Stimulated activated naive B cell treated with anti-CD40 and anti-IgM and Interleukin-4, amounts not matched to agents 10 μg/mL and 1 μg/mL and 100 μg/mL, for 72 hours (primary cell): ENCODE results near the gene TUNAR.

Experiments
- ATAC-seq, 2 donors: fragments of 150-1000 bp; cut with Tn5 transposase; replicated peaks; 2 replicates each; pipeline ENCODE4 v1.10.0; 2021; ENCODE audit warnings: moderate library complexity in 1 of 2
- DNase-seq: peaks from one replicate; pipeline ENCODE4 v3.0.0; 2021
- H3K27ac Mint-ChIP-seq: one replicate; pipeline ENCODE4 v1.8.0; 2022; ENCODE audit warnings: mild to moderate bottlenecking, mixed read lengths
- H3K27me3 Mint-ChIP-seq, 2 donors: one replicate each; pipeline ENCODE4 v1.8.0; 2022; ENCODE audit warnings: mixed read lengths in 2 of 2
- H3K36me3 Mint-ChIP-seq, 2 donors: one replicate each; pipeline ENCODE4 v1.8.0; 2022; ENCODE audit warnings: mixed read lengths in 2 of 2, mild to moderate bottlenecking in 1 of 2
- H3K4me1 Mint-ChIP-seq, 2 donors: one replicate each; pipeline ENCODE4 v1.8.0; 2022; ENCODE audit warnings: mixed read lengths in 2 of 2, mild to moderate bottlenecking in 1 of 2
- H3K4me3 Mint-ChIP-seq, 2 donors: one replicate each; pipeline ENCODE4 v1.8.0; 2022; ENCODE audit warnings: mild to moderate bottlenecking in 2 of 2, mixed read lengths in 2 of 2, moderate library complexity in 1 of 2
- H3K9me3 Mint-ChIP-seq, 2 donors: one replicate each; pipeline ENCODE4 v1.8.0; 2022; ENCODE audit warnings: mixed read lengths in 2 of 2, mild to moderate bottlenecking in 1 of 2

Gene TUNAR

DNA sequence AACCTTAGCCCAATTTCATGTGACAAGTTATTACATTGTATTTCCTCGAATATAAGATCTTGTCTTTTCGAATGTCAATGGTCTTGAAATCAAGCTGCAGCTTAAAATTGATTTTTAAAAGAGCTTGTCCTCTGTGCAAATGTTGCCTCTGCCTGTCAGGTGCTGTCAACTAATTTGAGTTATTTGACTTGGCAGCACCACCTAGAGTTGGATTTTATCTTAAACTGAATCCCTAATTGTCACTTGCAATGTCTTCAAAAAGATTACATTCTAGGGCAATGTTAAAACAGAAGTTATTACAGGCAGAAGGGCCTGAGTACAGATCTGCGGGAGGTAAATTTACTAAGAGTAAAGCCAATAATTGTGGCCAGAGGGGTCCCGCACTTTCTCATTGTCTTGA is 26.2 kb upstream of the TUNAR start:
- no peak overlapping the region for H3K4me3 Mint-ChIP-seq
- H3K9me3 Mint-ChIP-seq = peaks cover 0 to 4% of the 10 kb centered on the region in 2 donors
- ATAC-seq (no peak), DNase-seq (no peak)
- peaks cover 0 to 3% of the 10 kb centered on the region in 2 donors for H3K4me1 Mint-ChIP-seq
- H3K36me3 Mint-ChIP-seq = peaks cover 0 to 3% of the 10 kb centered on the region in 2 donors
- peaks cover 0 to 3% of the 10 kb centered on the region in 2 donors for H3K27me3 Mint-ChIP-seq
- no peak overlapping the region for H3K27ac Mint-ChIP-seq

DNA sequence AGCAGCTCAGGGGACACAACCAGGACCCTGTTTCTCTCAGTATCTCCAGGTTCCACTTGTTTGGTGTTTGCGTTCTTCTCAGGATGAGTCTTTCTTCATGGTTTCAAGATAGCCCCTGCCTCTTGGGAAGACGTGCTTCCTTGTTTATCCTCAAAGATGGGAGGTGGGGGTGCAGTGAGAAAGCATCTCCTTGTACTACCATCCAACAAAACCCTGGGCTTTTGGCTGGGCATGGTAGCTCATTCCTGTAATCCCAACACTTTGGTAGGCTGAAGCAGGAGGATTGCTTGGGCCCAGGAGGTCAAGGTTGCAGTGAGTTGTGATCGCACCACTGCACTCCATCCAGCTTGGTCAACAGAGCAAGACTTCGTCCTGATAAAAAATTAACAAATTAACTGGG is 21.0 kb upstream of the TUNAR start:
- Mint-ChIP-seq H3K36me3 (no peaks in the 10 kb centered on the region), H3K4me1 (no peaks in the 10 kb centered on the region), H3K27ac (no peak overlapping the region), H3K9me3 (peaks cover 0 to 3% of the 10 kb centered on the region in 2 donors), H3K27me3 (peaks cover 0 to 3% of the 10 kb centered on the region in 2 donors), H3K4me3 (no peak overlapping the region)
- ATAC-seq (no peak), DNase-seq (no peak)

DNA sequence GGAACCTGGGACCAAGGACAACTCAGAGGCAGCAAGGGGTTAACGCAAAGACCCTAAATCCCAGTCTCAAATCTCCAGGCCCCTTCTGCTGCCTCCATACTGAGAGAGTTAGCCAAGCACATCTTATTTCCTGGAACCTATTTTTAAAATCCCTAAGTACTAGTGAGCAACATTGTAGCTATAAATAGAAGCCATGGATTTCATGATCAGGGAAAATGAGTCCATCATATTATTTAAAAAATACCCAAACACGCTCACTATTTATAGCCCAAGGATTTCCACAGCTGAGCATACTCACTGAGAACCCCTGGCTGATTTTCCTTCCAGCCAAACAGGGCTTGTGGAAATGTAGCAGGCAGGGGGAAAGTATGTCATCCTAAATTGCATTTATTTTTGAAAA is 19.4 kb upstream of the TUNAR start:
- no peaks in the 10 kb centered on the region for H3K4me1 Mint-ChIP-seq
- H3K27ac Mint-ChIP-seq = no peak overlapping the region
- no peaks in the 10 kb centered on the region for H3K36me3 Mint-ChIP-seq
- no peaks in the 10 kb centered on the region for H3K9me3 Mint-ChIP-seq
- H3K4me3 Mint-ChIP-seq = no peak overlapping the region
- ATAC-seq (no peak), DNase-seq (no peak)
- H3K27me3 Mint-ChIP-seq = peaks cover 0 to 3% of the 10 kb centered on the region in 2 donors

DNA sequence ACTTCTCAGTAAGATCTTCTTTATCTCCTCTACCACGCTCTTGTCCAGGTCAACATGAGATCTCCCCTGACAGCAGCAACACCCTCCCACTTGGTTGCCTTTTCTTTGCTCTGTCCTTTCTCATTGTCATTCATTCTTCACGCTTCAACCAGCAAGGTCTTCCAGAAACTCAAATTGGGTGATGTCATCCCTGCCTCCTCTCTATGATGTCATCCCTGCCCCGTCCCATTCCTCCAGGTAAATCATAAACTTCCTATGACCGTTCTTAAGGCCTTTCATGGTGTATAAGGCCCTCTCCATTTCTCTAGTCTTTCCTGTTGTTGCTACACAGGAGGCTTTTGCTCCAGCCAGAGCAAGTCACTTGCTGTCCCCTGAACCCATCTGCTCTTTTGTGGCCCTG is 17.7 kb upstream of the TUNAR start:
- Mint-ChIP-seq H3K4me1 (no peaks in the 10 kb centered on the region), H3K36me3 (no peaks in the 10 kb centered on the region), H3K27ac (no peak overlapping the region), H3K9me3 (no peaks in the 10 kb centered on the region), H3K4me3 (no peak overlapping the region), H3K27me3 (peaks cover 0 to 3% of the 10 kb centered on the region in 2 donors)
- ATAC-seq (no peak), DNase-seq (no peak)

DNA sequence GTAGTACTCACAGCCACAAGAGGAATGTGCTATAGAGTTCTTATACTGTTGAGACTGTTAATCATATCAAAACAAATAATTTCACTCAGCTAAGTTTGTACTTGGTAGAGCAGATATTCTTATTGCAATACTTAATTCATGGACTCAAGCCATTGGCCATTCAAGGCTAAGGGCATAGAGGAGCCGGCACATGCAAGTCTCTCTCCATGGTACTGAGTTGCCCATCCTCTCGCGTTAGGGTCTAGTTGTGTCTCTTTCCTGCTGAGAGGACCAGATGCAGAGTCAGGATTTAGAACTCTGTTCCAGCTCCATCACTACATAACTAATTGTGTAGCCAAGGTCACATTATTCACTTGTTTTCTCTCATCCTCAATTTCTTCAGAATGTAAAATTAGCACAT is 14.4 kb upstream of the TUNAR start:
- H3K4me3 Mint-ChIP-seq = no peak overlapping the region
- peaks cover 1 to 9% of the 10 kb centered on the region in 2 donors for H3K9me3 Mint-ChIP-seq
- DNase-seq (no peak), ATAC-seq (no peak)
- no peaks in the 10 kb centered on the region for H3K4me1 Mint-ChIP-seq
- H3K27ac Mint-ChIP-seq = no peak overlapping the region
- H3K27me3 Mint-ChIP-seq = peaks cover 8 to 10% of the 10 kb centered on the region in 2 donors
- peaks cover 1 to 7% of the 10 kb centered on the region in 2 donors for H3K36me3 Mint-ChIP-seq

DNA sequence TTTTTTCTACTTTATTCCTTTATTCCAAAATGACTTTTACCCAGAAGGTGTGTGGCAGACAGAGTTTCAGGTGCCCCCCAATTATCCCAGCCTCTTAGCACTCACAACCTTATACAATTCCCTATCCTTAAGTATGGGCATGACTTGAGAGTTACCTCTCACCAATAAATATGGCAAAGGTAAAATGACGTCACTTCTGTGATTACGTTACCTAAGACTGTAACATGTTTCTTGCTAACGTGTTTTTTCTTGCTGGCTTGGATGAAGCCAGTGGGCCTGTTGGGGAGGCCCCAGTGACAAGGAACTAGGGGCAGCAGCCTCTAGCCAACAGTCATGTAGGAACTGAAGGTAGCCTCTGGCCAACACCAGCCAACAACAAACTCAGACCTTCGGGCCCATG is 13.3 kb upstream of the TUNAR start:
- H3K27me3 Mint-ChIP-seq = peaks cover 8 to 10% of the 10 kb centered on the region in 2 donors
- DNase-seq (no peak), ATAC-seq (no peak)
- H3K9me3 Mint-ChIP-seq = peaks cover 1 to 9% of the 10 kb centered on the region in 2 donors
- no peaks in the 10 kb centered on the region for H3K4me1 Mint-ChIP-seq
- H3K27ac Mint-ChIP-seq = no peak overlapping the region
- no peak overlapping the region for H3K4me3 Mint-ChIP-seq
- peaks cover 1 to 7% of the 10 kb centered on the region in 2 donors for H3K36me3 Mint-ChIP-seq

DNA sequence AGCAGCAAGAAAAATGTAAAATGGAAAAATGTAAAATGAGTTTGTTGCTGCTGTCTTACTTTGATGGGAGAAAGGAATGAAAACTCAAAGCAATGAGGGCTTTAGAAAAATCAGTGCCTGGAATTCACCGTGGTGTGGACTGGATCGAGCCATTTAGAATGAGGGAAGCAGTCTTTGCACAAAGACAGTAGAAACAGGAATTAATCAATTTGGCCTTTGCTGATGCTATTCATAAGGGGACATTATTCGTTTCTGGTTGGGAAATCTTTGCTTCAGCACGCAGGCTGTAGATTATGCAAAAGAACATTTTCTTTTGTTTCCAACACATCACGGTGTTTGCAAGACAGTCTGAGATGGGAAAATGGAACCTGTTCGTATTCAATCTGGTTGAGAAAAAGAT is 6.9 kb upstream of the TUNAR start:
- ATAC-seq = no peak
- H3K27me3 Mint-ChIP-seq = peaks cover 19 to 40% of the 10 kb centered on the region in 2 donors
- peaks cover 4 to 7% of the 10 kb centered on the region in 2 donors for H3K36me3 Mint-ChIP-seq
- peaks cover 5 to 9% of the 10 kb centered on the region in 2 donors for H3K9me3 Mint-ChIP-seq
- no peak for DNase-seq
- H3K27ac Mint-ChIP-seq = no peak overlapping the region
- no peaks in the 10 kb centered on the region for H3K4me1 Mint-ChIP-seq
- no peak overlapping the region for H3K4me3 Mint-ChIP-seq

DNA sequence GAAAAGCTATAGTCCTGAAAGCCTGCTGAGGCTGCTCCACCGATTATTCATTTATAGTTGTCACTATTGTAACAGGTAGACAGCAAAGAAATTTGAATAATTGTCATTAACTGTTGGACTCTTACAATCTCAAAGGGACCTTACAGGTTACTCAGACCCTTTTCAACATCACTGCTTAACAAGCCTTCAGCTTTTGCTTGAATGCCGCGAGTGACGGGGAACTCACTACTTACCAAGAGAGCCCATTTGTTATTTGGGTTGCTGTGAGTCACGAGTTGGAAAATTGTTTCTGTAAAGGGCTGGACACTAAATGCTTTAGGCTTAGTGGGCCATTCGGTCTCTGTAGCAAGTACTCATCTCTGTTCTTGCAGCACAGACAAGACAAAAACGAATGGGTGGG is 5.9 kb upstream of the TUNAR start:
- no peak overlapping the region for H3K27ac Mint-ChIP-seq
- no peak overlapping the region for H3K4me3 Mint-ChIP-seq
- H3K36me3 Mint-ChIP-seq = peaks cover 4% of the 10 kb centered on the region in 2 donors
- ATAC-seq (no peak), DNase-seq (no peak)
- H3K4me1 Mint-ChIP-seq = peaks cover 3 to 5% of the 10 kb centered on the region in 2 donors
- peaks cover 25 to 46% of the 10 kb centered on the region in 2 donors for H3K27me3 Mint-ChIP-seq
- peaks cover 3 to 6% of the 10 kb centered on the region in 2 donors for H3K9me3 Mint-ChIP-seq

DNA sequence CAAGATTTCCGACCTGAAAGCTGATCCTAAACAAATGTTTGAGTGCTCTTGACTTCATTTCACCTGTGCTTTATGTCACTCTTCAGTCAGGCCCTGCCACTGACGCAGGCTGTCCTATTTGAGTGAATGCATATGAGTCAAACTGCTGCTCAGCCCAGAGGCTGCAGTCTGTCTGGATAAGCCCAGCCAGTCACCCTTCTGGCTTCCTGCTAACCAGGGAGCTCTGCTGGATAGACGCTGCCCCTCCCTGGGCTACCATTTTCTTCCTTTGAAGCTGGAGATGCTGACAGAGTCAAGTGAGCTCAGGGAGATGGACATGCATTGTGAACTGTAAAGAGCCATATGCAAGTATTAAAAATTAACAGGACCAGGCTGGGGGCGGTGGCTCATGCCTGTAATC is 5.1 kb upstream of the TUNAR start:
- peaks cover 0 to 3% of the 10 kb centered on the region in 2 donors for H3K9me3 Mint-ChIP-seq
- peaks cover 0 to 3% of the 10 kb centered on the region in 2 donors for H3K36me3 Mint-ChIP-seq
- DNase-seq (no peak), ATAC-seq (no peak)
- no peak overlapping the region for H3K4me3 Mint-ChIP-seq
- H3K27ac Mint-ChIP-seq = no peak overlapping the region
- H3K4me1 Mint-ChIP-seq = peaks cover 3 to 5% of the 10 kb centered on the region in 2 donors
- H3K27me3 Mint-ChIP-seq = peaks cover 25 to 41% of the 10 kb centered on the region in 2 donors

DNA sequence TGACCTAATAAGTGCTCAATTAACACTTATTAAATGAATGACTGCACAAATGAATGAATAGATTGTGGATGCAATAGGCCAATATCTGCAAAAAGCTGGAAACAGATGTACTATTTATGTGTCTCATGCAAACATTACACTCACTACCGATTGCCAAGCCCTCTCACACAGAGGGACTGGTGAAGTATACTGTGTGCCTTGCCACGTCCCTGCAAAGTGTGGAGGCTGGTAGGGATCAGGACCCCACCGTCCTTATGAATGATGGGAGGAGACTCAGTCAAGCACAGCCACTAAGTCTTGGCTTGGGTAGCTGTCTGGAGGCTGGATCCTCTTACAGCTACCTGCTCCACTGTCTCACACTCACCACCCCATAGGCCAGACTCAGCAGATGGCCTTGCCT is 3.9 kb upstream of the TUNAR start:
- H3K4me3 Mint-ChIP-seq = no peak overlapping the region
- peaks cover 34 to 52% of the 10 kb centered on the region in 2 donors for H3K27me3 Mint-ChIP-seq
- no peak for DNase-seq
- H3K4me1 Mint-ChIP-seq = peaks cover 8 to 14% of the 10 kb centered on the region in 2 donors
- H3K27ac Mint-ChIP-seq = no peak overlapping the region
- peaks cover 0 to 3% of the 10 kb centered on the region in 2 donors for H3K9me3 Mint-ChIP-seq
- ATAC-seq = no peak
- peaks cover 0 to 6% of the 10 kb centered on the region in 2 donors for H3K36me3 Mint-ChIP-seq

DNA sequence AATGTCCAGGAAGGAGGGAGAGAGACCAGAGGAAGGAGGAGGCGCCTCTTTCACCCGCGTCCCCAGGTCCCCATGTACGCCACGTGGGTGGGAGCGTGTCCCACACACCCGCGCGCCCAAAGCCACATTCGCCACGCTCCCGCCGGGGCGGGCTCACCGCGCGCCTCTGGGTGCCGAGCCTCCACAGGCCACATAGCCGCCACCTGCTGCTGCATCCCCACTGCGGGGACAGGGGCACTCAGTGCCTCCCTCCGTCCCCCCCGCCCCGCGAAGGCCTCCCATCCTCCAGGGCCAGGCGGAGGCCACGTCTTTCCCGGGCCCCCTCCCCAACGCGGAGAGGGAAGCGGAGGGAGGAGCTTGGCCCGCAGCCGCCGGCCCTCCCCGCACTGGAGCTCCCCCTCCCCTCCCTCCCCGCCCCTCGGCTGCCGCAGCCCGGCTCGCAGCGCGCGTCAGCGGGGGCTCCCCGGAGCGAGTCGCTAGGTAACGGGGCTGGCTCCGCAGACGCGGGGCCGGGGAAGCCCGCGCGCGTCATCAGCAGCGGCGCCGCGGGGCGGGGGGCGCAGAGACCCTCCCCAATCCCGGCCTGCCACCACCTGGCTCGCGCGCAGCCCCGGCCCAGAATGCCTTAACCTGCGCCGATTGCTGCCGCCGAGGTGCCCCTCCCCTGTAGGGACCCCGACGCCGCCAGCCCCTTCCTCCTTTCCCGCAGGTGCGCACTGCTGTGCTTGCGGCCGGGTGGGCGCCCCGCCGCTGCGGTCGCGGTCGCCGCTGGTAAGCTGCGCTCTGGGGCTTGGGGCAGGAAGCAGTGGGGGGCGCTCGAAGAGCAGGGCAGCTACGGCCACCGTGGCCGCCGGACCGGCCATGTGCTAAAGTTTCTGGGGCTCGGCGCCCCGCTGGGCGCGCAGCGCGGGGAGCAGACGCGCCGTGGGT is 536 bp upstream of the TUNAR start:
- ATAC-seq (peak; percentile 62 to 76), DNase-seq (peak; percentile 27)
- Mint-ChIP-seq H3K4me3 (peak overlapping the region; percentile 84 to 87), H3K27ac (peak overlapping the region; percentile 42), H3K27me3 (peaks cover 45 to 70% of the 10 kb centered on the region in 2 donors), H3K4me1 (peaks cover 8 to 21% of the 10 kb centered on the region in 2 donors), H3K36me3 (peaks cover 0 to 6% of the 10 kb centered on the region in 2 donors), H3K9me3 (peaks cover 0 to 3% of the 10 kb centered on the region in 2 donors)

DNA sequence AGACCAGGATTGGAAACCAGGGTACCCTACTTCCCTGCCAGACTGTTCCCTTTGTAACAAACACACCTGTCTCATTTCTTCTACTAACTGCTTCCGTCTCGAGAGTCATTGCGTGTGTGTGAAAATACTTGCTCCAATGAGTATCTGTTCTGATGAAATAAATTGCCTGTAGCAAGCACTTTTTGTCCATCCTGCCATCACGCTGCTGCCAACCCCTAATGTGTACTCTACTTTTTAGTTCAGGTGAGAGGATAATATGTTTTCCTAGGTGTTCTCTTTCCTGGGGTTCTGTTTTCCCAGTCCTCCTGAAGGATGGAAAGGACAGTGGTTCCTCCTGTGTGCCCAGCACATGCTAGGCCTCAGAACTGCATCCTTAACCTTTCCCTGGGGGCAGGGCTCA is 1.0 kb downstream of the TUNAR start:
- Mint-ChIP-seq H3K27ac (no peak overlapping the region), H3K9me3 (peaks cover 0 to 3% of the 10 kb centered on the region in 2 donors), H3K27me3 (peaks cover 41 to 65% of the 10 kb centered on the region in 2 donors), H3K4me3 (peak overlapping the region; percentile 84 to 87), H3K36me3 (peaks cover 4 to 6% of the 10 kb centered on the region in 2 donors), H3K4me1 (peaks cover 8 to 21% of the 10 kb centered on the region in 2 donors)
- no peak for DNase-seq
- ATAC-seq = no peak

DNA sequence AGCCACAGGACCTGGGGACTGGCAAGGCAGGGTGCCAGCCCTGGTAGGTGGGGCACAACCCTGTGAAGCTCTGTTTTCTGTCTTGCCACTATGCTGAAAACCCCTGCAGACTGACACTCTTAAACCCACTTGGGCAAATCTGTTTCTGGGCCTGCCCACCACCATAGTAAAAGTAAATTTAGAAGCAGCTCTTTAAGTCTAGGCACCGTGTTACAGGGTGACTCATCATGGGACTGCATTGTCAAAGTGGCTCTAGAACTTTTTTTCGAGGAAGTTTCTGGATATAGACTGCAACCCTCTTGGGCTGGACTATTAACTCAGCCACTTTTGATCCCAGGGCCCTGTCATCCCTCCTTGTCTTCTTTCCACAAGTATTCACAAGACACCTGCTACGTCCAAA is 7.7 kb downstream of the TUNAR start:
- Mint-ChIP-seq H3K36me3 (peaks cover 0 to 4% of the 10 kb centered on the region in 2 donors), H3K27me3 (peaks cover 3 to 25% of the 10 kb centered on the region in 2 donors), H3K4me1 (peaks cover 4 to 7% of the 10 kb centered on the region in 2 donors), H3K9me3 (no peaks in the 10 kb centered on the region), H3K4me3 (no peak overlapping the region), H3K27ac (no peak overlapping the region)
- DNase-seq (no peak), ATAC-seq (no peak)

DNA sequence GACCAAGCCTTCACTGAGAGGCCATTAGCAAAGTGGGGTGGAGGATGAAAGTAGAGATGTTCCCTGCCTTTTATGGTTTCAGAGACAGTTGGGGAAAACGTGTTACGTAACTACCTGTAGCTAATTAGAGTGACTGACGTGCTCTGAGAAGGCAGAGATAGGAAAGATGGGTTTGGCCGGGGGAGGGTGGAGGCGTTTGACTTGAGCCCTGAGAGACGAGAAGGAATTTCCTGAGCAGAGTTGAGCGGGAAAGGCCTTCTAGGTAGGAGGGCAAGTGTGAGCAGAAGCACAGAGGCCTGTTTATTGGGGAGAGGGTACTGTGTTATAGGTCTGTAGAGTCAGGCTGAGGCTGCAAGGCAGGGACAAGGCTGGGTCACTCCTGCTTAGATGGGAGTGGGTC is 8.6 kb downstream of the TUNAR start:
- peaks cover 7 to 10% of the 10 kb centered on the region in 2 donors for H3K4me1 Mint-ChIP-seq
- H3K27ac Mint-ChIP-seq = no peak overlapping the region
- DNase-seq = no peak
- H3K9me3 Mint-ChIP-seq = no peaks in the 10 kb centered on the region
- no peak for ATAC-seq
- no peak overlapping the region for H3K4me3 Mint-ChIP-seq
- peaks cover 3 to 16% of the 10 kb centered on the region in 2 donors for H3K27me3 Mint-ChIP-seq
- peaks cover 0 to 4% of the 10 kb centered on the region in 2 donors for H3K36me3 Mint-ChIP-seq

DNA sequence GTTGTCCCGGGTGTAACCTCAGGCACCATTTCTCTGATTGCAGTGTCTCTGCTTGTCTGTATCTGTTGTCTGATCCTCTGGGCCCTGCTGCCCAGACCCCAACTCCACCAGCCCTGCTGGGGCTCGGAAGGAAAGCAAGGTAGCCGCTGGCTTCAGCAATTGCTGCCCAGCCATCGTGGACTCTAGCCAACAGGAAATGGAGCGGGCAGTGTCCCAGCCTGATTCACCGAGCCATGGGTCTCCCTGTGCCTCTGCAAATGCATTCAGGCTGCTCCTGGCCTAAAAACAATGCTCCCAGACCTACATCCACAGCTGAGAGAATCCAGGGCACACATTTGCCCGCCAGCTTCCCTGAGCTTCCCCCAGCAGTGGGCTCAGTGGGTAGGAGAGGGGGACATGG is 9.2 kb downstream of the TUNAR start:
- H3K4me1 Mint-ChIP-seq = peaks cover 6 to 7% of the 10 kb centered on the region in 2 donors
- ATAC-seq = no peak

More for the DNA sequence above, 9.2 kb downstream of the TUNAR start:
- H3K27ac Mint-ChIP-seq = no peak overlapping the region
- peaks cover 0 to 4% of the 10 kb centered on the region in 2 donors for H3K36me3 Mint-ChIP-seq
- no peak for DNase-seq
- no peaks in the 10 kb centered on the region for H3K9me3 Mint-ChIP-seq
- H3K4me3 Mint-ChIP-seq = no peak overlapping the region
- peaks cover 3 to 11% of the 10 kb centered on the region in 2 donors for H3K27me3 Mint-ChIP-seq
